DMS 273 (cell line): ENCODE results near the gene CATSPER3.
A peak's percentile ranks its signal among the peaks of the same experiment; 100 is the strongest.

ENCODE experiments used
- DNase-seq: peaks from one replicate; lab custom pipeline; 2025; ENCODE audit not compliant: unreplicated experiment; lab: John Stamatoyannopoulos, UW

The CATSPER3 gene

DNA sequence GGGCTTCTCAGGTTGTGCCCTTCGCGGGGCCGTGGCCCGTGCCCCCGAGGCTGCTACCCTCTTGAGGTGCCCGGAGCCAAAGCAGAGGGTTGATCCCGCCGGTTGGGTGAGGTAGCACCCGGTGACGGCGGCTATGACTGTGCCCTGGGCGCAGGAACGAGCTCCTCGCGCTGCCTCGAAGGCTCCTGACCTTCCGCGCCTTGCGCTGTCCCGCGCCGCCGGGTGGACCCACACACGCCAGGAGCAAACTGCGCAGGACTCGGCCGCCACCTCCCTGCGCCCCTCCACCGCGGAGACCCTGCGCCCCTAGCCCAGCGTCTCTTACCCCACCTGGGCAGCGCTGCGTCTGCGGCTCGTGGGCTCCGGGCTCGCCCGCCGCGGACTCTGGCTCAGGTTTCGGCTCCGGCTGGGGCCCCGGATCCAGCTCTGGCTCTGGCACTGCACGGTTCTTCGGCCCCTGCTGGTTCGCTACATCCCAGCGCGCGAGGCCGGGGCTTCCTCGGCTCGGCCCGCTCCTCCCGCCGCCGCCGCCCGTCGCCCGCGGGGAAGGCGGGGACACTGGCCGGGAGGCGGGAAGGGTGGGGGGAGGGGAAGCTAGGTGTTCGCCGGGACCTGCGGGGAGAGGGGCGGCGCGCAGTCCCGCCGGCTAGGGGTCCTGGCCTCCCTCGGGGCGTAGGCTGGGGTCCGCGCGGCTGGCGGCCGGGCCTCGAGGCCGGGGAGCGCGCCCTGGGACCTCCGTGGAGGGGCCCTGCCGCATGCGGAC lies 71.7 kb downstream of the CATSPER3 start:
- DNase-seq = peak; percentile 66

DNA sequence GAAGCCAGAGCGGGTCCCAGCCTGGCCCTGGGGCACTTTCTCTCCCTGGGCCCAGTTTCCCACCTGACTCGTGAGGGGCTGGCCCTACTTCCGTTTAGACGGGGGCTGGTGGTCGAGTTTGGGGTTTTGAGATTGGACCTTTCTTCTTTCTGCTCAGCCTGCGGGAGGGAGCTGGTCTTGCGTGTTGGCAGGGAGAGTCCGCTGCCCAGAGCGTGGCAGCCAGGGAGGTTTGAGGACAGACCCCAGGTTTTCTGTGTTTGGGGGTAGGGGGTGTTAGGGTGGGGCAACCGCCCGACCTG lies 72.3 kb downstream of the CATSPER3 start:
- no peak for DNase-seq

DNA sequence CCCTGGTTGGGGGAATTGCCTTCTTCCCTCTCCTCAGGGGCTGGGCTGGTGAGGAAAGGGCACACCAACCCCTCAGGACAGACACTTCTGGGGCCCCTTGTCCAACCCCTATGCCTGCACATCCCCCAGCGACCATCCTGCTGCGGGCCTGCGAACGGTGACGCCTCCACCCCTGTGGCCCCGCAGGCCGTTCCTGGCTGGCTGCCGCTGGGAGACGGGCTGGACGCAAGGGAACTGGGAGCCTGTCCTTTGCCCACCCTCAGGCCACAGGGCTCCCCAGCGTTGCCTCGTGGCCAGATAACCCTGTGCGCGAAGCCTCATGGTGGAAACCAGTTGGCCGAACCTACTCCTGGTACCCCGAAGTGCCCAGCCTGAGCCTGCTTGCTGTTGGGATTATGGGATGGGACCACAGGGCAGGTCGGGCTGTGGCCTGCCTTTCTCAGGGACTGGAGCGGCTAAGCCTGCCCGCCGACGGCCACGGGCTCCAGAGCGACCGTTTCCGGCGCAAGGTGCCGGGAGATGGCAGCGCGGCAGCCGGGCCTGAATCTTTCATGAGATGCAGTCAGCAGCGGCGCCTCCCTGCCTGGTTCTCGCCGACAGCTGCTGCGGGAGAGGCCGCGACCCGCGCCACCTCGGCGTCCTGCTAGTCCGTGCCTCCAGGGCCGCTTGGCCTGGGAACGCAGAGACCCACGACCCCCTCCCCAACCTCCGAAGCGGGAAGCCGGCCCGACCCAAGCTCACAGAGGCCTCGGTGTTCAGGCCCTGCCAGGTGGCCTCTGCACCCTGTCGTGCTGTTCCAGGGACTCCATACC lies 72.8 kb downstream of the CATSPER3 start:
- no peak for DNase-seq

DNA sequence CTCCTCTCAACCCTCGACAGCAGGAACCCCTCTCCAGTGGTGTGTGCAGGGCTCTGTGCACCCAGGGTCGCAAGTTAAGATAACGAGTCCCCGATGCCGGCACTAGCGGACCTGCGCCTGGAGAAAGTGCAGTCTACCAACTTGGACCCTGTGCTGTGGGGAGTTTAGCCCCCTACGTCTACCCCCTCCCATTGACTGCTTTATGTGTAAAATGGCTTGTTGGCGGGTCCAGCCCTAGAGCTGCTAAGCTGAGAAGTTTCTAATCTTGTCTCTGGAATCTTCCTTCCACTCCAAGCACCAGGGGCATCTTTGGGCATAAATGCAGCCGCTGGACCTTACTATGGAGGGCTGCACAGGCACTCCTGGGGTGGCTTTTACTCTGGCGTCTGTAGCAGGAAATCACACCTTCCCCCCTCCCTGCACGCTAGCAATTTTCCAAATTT lies 73.5 kb downstream of the CATSPER3 start:
- no peak for DNase-seq

DNA sequence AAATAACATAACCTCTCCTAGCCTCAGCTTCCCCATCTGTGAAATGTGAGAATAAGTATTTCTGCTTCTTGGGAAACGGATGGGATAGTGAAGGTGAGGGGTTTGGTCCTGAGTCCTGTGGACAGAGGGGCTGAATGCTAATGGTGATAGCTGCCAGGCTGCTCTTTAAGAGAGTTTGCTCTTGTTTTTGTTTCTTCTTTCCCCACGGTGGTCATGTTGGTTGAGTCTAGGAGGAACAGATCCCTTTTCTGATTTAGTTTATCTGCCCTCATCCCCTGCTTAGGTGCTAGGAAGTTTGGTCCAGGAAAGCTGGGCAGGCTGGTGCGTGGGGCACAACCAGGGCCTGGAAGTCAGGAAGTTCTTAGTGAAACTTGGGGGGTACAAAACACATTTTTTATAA lies 74.0 kb downstream of the CATSPER3 start:
- no peak for DNase-seq

DNA sequence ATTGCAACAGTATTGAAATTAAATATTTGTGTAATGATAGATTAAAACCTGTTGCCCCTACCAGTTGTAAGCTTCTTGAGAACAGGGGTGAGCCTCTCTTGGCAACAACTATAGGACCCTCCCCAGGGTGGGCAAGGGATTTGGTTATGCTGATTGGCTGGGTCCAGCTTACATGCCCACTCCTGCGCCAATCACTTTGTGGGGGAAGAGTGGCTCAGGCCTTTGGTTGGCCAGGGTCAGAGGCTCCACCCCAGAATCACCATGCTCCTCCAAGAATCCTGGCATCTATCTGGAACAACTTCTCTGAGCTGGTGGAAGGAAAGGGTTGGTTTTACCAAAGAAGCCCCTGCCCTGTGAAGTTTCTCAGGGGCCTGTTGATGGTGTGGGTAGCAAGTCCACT lies 74.9 kb downstream of the CATSPER3 start:
- peak; percentile 37 for DNase-seq

DNA sequence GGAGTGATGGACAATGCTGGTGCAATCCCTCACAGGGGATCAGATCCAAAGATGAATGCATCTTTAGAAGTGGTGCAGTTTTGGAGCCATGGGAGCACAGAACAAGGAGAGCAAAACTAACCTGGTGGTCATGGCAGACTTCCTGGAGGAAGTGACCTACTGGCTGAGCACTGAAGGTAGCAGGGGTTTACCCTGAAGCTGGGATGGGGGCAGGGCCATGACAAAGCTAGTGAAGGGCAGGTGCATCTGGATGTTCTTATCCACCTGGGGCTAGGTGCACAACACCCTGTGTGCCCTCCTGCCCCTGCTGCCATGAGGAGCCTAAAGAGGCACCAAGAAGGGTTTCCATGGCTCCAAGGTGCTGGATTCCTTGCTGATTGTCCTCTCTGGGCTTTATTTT lies 77.8 kb downstream of the CATSPER3 start:
- no peak for DNase-seq

DNA sequence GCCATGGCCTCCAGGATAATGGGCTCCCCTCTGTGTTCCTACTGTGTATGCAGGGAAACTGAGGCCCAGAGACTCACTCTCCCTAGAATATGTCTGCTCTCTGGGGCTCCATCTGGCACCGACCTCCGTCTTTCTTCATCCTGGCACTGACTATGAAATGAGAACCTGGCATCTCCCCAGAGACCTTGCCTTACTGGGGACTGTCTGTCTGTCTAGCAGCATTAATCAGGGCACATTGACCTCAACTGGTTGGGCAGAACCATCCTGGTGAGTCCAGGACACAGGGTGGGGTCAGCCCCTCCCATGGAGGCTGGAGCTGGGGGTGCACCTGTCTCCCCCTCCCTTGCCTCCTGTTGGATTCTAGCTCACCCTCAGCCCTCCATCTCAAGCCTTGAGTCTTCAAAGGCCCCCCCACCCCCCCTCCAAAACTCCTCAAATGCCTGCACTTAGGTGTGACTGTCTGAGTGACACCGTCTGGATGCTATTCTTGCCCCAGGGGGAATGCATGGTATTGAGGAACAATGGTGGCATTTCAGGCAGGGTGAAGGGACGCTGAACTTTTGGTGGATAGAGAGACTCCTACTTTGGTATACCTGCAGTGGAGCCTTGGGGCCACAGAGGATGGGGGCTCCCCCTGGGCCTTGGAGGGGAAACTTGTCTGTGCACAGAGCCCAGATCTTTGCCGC lies 79.1 kb downstream of the CATSPER3 start:
- no peak for DNase-seq

DNA sequence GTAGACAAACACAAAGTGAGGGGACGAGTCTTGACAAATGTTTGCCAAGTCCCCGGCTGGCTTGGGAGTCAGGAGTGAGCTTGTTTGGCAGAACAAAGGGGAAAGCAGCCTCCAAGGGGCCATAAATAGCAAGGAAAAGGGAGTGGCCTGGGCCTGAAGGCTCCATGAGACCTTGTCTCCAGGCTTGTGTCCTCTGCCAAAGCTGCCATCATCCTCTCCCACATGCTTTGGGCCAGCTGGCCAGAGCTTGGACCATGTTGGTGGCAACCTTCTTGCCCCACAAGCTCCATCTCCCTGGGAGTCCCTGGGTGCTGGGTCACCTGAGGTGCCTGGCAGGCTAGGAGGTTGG lies 79.6 kb downstream of the CATSPER3 start:
- DNase-seq = no peak

DNA sequence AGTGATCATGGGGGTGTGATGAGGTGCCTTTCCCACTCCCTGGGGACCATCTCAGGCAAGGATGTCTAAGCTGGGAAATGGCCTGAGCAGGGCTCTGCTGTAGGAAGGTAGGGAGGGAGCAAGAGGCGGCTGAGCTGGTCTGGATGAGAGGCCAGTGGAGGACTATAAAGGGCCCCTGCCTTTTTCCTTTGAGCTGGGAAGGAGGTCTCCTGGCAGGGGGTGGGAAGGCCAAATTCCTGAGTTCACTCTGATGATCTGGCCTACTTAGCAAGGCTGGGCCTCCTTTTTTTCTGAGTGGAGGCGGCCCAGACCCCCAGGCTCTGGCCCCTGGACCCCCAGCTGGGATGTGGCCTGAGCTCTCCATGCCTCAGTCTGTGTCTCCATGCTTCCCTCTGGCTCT lies 80.6 kb downstream of the CATSPER3 start:
- no peak for DNase-seq

DNA sequence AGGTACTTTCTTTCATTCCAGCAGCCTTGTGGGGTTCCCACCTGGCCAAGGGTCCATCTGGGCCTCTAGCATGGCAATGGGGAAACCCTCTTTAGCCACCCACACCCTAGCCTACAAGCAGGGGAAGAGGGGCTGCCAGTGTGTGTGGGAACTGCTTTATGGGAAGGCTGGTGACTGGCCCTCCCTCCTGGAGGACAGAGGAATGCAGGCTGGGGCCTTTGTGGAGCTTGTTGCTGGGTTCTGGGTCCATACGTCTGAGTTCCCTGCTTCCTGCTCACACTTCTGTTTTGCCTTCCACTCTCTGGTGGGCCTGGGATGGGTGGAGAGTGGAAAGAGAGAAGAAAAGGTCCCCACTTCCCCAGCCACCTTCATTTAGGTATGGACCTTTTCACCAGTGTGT lies 81.2 kb downstream of the CATSPER3 start:
- DNase-seq = no peak

DNA sequence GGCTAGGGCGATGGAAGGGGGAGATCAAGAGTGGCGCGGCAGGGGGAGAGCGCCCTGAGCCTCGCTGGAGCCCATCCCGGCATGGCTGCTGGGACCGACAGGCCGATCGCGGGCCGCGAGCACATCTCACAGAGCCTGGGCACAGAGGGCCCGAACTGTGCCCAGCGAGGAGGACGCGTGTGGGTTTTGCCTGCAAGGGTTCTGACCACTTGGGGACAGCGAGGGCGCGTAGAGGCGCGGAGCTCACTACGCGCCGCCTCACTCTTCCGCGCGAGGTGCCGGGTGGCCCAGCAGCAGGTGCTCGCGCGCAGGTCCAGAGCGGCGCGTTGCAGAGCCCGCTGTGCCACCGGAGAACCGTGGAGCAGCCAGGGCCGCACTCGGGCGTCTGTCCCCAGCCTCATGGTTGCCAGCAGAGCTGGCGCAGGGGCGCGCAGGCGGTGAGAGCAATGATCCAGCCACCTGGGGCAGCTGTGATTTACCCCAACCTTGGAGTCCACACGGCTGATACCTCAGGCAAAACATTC lies 82.6 kb downstream of the CATSPER3 start:
- DNase-seq = no peak

DNA sequence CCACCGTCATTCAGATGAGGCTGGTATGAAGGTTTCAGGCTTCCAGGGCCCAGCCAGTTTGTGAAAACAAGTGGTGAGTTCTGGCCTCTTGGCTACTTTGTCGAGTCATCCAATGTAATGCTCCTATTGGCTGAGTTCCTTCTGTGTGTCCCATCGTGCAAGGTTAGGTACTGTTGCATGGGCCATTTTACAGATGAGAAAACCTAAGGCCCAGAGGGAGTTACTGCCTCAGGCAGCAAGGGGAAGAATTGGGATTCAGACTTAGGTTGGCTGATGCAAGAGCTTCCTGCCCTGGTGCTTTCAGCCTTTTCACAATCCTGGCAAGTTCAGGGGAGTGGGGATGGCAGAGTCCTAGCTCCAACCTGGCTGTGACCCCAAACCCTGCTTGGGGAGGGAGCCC lies 83.7 kb downstream of the CATSPER3 start:
- DNase-seq = no peak

DNA sequence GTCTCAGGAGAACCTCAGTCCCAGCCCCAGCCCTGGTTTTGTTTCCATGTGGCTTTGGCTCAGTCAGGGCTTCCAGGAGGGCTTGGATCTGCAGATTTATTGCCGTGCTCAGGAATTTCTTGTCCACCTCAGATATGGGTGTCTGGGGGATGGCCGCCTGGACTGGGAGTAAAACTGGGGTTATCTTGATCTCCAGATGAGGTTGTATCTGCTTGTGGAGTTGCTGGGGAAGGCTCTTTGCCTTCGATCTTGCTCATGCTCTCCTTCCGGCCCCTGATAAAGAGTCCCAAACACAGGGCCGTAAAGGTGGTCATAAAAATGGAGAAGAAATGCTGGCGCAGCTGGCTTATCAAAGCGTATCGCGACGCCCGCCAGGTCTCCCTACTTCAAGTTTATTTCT lies 84.2 kb downstream of the CATSPER3 start:
- DNase-seq = no peak

DNA sequence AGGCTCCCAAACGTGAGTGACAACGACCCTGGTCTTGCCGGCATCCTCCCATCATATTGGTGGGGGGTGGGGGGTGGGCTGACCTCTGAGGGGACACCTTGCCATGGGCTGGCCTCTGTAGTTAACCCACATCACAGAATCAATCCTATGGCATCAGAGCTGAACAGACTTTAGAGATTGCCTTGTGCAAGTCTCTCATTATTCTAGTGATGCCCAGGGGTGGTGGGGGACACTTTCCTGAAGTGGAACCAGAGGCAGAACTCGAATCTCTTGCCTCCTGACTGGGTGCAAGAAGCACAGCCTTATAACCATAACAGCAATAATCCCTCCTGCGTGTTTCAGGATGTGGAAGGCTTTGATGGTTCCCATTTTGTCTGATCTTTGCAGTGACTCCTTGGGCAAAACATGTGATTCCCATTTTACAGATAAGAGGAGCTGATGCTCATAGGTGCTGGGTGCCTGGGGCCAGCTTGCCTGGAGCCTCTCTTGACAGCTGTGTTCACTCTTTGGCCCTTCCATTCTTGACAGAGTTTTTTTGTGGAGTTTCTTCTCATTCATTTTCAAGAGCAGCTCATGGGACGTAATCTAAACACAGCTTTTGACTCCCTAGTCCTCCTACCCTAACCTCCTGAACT lies 84.9 kb downstream of the CATSPER3 start:
- no peak for DNase-seq

DNA sequence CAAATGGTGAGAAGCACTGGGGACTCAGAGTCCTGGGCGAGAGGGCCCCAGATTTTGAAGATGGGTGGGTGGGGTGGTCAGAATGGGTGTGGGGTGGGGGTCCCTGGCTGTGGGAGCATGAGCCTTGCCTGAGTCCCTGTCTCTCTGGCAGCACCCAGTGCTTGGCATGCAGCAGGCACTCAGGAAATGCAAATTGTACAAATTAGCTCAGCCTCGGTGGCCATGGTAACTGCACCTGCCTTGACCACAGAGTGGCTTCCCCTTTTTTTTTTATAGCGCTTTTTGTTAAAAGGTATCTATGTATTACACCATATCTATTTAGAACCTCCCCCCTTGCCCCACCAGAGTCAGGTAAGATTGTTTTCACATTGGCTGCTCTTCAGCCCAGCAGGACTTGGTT lies 85.6 kb downstream of the CATSPER3 start:
- peak; percentile 16 for DNase-seq

DNA sequence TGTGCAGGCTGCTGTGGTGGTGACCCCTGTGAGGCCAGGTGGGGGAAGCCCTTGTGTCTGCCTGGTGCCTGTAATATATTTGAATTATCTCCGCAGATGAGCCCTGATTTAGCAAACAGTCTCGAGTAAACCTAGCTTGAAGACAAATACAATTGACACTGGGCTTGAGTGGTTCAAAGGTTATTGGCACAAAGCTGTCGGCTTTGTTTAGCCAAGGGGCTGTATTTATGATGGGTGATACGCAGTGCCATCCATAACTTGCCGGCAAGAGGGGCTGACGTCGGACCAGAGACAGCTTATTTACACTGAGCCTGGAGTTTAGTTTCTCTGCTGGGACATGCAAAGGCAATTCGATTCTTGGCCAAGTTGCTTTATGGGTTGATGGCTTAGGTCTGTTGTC lies 86.3 kb downstream of the CATSPER3 start:
- DNase-seq = no peak

DNA sequence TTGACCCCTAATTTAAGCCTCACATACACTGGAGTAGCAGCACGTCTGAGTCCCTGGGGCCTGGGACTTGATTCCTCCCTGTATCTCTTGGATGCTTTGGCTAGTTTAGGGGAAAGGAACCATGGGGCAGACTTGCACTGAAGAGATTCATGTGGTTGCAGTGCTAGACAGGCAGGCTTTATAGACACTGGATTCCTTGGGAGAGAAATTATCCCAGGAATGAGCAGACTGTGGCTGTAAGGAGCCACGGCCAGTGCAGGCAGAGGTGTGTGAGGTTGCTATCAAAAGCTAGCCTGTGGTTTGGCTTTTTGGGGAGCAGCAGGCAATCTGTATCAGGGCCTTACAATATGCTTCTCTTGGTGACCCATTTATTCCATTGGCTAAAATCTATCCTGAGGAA lies 86.8 kb downstream of the CATSPER3 start:
- no peak for DNase-seq

DNA sequence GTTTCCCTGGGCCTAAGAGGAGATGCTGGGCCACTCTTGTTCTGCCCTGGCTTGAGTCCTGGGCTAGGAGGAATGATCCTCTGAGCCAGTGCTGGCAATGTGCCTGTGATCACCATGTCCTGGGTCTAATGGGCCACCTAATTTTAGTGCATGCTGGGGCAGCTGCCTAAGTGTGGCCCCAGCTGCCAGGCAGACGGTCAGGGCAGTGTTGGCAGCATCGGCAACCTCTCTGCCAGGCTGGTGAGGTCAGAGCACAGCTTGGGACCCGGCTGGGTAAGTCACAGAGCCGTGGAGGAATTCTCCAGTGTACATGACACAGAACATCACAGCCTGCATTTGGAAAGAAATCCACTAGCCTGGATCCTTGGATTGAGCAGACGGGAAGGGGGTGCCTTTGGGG lies 87.7 kb downstream of the CATSPER3 start:
- DNase-seq = peak; percentile 81

DNA sequence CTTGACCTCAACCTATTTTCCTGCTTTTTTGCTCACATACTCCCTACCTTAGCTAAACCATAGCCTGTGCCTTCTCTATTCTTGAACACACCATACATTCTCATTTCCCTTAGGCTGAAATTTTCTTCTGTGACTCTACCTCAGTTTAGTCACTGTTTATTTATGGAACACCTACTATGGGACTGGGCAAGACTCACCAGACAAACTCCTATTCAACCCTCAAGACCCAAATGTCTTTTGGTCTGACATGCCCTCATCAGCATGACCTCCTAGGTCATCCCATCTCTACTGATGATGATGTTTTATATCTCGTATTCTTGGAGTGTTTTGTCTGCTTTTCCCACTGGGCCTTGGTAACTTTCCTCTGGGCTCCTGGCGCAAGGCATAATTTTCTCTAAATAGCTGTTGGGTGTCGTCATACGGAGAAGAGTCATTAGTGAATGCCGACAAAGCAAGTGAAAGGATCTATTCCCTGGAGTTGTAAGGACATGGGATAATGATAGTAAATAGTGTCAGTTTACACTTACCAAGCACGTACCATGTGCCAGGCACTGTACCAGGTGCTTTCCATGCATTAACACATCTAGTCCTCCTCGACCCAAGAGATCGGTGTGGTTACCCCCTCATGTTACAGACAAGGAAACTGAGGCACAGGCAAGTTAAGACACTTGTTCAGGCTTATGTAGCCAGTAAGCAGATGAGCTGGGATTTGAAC lies 88.8 kb downstream of the CATSPER3 start:
- DNase-seq = no peak

DNA sequence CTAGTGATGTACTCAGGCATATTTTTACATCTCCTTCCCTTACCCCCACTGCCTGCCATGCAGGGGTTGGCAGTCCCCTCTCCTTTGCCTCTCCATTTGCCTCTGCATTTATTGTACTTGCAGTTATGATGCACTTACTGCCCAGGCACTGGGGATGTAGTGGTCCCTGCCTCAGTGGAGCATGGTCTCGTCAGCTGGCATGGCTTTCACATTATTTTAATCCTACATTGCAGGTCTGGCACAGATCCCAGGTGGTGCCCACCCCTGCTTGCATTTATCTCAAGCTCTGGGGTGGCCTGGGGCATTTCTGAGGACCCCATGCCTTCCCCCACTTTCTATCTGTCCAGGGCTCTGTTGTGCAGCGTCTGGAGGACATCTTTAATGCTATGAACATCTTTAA lies 89.5 kb downstream of the CATSPER3 start:
- DNase-seq = no peak
